Liver (tissue), 9 donors: ENCODE results near the gene CDC27. TPM values are rescaled to one million over a fixed set of nuclear protein-coding genes. Genes with fewer than 3 reads are reported as not detected.

Experiments
- DNase-seq: peaks from one replicate; pipeline ENCODE4 v3.0.0-alpha.2; 2017; ENCODE audit warnings: low spot score
- H3K27ac ChIP-seq, 2 donors: one replicate each; pipeline ENCODE4 v1.7.0; 2013; ENCODE audit warnings: inconsistent platforms in 2 of 2, low read length in 2 of 2, control low read depth in 1 of 2, low read depth in 1 of 2, mild to moderate bottlenecking in 1 of 2
- H3K27me3 ChIP-seq, 4 donors: one replicate each; pipeline versions ENCODE4 v1.6.1 to v1.7.0; 2013; ENCODE audit warnings: low read length in 3 of 4, inconsistent platforms in 1 of 4, mild to moderate bottlenecking in 1 of 4, moderate library complexity in 1 of 4; ENCODE audit not compliant: control insufficient read depth in 4 of 4, insufficient read depth in 4 of 4
- H3K36me3 ChIP-seq, 4 donors: one replicate each; pipeline versions ENCODE4 v1.6.1 to v1.7.0; 2013; ENCODE audit warnings: low read length in 3 of 4, mild to moderate bottlenecking in 3 of 4, low read depth in 1 of 4, moderate library complexity in 1 of 4; ENCODE audit not compliant: control insufficient read depth in 4 of 4, insufficient read depth in 3 of 4
- H3K4me1 ChIP-seq, 4 donors: one replicate each; pipeline versions ENCODE4 v1.6.1 to v1.7.0; 2013; ENCODE audit warnings: low read length in 3 of 4, mild to moderate bottlenecking in 3 of 4, moderate library complexity in 1 of 4; ENCODE audit not compliant: control insufficient read depth in 4 of 4, insufficient read depth in 4 of 4
- H3K4me3 ChIP-seq, 3 donors: one replicate each; pipeline versions ENCODE4 v1.6.1 to v1.7.0; 2013; ENCODE audit warnings: low read length in 3 of 3, control low read depth in 1 of 3, low read depth in 1 of 3, mild to moderate bottlenecking in 1 of 3
- H3K9ac ChIP-seq, 2 donors: one replicate each; pipeline ENCODE4 v1.7.0; 2013; ENCODE audit warnings: low read length in 2 of 2, mild to moderate bottlenecking in 2 of 2, moderate library complexity in 2 of 2, control low read depth in 1 of 2, low read depth in 1 of 2
- H3K9me3 ChIP-seq, 4 donors: one replicate each; pipeline versions ENCODE4 v1.6.1 to v1.7.0; 2013; ENCODE audit warnings: low read length in 3 of 4; ENCODE audit not compliant: control insufficient read depth in 4 of 4
- EGR1 ChIP-seq, 2 donors: IDR thresholded peaks; 2 replicates each; pipeline ENCODE4 v1.6.1; 2016 to 2018; ENCODE audit warnings: antibody characterized with exemption in 2 of 2, low read depth in 2 of 2
- FOXA2 ChIP-seq: IDR thresholded peaks from 2 replicates; pipeline ENCODE4 v1.6.1; 2016; ENCODE audit warnings: antibody characterized with exemption
- GABPA ChIP-seq, 2 donors: IDR thresholded peaks in 1 of 2; conservative IDR thresholded peaks in 1 of 2; 2 replicates each; pipeline ENCODE4 v1.6.1; 2016; ENCODE audit warnings: antibody characterized with exemption in 2 of 2, mild to moderate bottlenecking in 1 of 2, moderate library complexity in 1 of 2
- HNF4A ChIP-seq, 2 donors: conservative IDR thresholded peaks; 2 replicates each; pipeline ENCODE4 v1.6.1; 2016; ENCODE audit warnings: antibody characterized with exemption in 2 of 2, mild to moderate bottlenecking in 2 of 2
- JUND ChIP-seq, 2 donors: IDR thresholded peaks; 2 replicates each; pipeline ENCODE4 v1.6.1; 2016; ENCODE audit warnings: antibody characterized with exemption in 2 of 2
- NR2F2 ChIP-seq: IDR thresholded peaks from 2 replicates; pipeline ENCODE4 v1.6.1; 2016; ENCODE audit warnings: antibody characterized with exemption
- REST ChIP-seq: IDR thresholded peaks from 2 replicates; pipeline ENCODE4 v1.6.1; 2016; ENCODE audit warnings: antibody characterized with exemption, mild to moderate bottlenecking
- RXRA ChIP-seq, 2 donors: IDR thresholded peaks; 2 replicates each; pipeline ENCODE4 v1.6.1; 2017 to 2018; ENCODE audit warnings: antibody characterized with exemption in 2 of 2, mild to moderate bottlenecking in 1 of 2
- SP1 ChIP-seq: IDR thresholded peaks from 2 replicates; pipeline ENCODE4 v1.6.1; 2018; ENCODE audit warnings: antibody characterized with exemption, mild to moderate bottlenecking
- TAF1 ChIP-seq: conservative IDR thresholded peaks from 2 replicates; pipeline ENCODE4 v1.6.1; 2016; ENCODE audit warnings: antibody characterized with exemption, mild to moderate bottlenecking
- YY1 ChIP-seq: IDR thresholded peaks from 2 replicates; pipeline ENCODE4 v1.6.1; 2016; ENCODE audit warnings: antibody characterized with exemption, mild to moderate bottlenecking
- WGBS: extraction: QIAGEN DNeasy Blood & Tissue Kit; methylation state at CpG from one replicate; pipeline ENCODE4 v1.1.7; 2013; 5-methylcytosine and 5-hydroxymethylcytosine counted together
- polyA plus RNA-seq, 2 donors: library from polyadenylated mRNA; stranded (reverse) in 1 of 2; unstranded in 1 of 2; fragments of 200-250 nt in 1 of 2; fragments of >200 nt in 1 of 2; fragmentation: Nextera tagmentation in 1 of 2; extraction: Ambion mirVana in 1 of 2; gene quantifications; one replicate each; pipeline versions ENCODE4 v1.2.1 to v1.2.3, GENCODE V29; 2013 to 2015
- total RNA-seq, 2 donors: library from RNA; depleted of rRNA; stranded (reverse); fragments of >200 nt; gene quantifications; one replicate each; pipeline ENCODE4 v1.2.3, GENCODE V29; 2014
- TF ChIP-seq, protein P1 (sequence below): IDR thresholded peaks from 2 replicates; pipeline ENCODE4 v1.6.1; 2016; ENCODE audit warnings: antibody characterized with exemption
- TF ChIP-seq, protein P2 (sequence below): IDR thresholded peaks from 2 replicates; pipeline ENCODE4 v1.6.1; 2016; ENCODE audit warnings: antibody characterized with exemption
- TF ChIP-seq, protein P3 (sequence below): IDR thresholded peaks from 2 replicates; pipeline ENCODE4 v1.6.1; 2016; ENCODE audit warnings: antibody characterized with exemption
- donor health status: healthy.
- donor health status: healthy.
- donor health status: healthy.
- donor health status: healthy.
- donor health status: healthy.

CDC27 gene
- total and polyA plus RNA-seq, 4 donors, result 16.8 to 148 (median 27.1) TPM

DNA sequence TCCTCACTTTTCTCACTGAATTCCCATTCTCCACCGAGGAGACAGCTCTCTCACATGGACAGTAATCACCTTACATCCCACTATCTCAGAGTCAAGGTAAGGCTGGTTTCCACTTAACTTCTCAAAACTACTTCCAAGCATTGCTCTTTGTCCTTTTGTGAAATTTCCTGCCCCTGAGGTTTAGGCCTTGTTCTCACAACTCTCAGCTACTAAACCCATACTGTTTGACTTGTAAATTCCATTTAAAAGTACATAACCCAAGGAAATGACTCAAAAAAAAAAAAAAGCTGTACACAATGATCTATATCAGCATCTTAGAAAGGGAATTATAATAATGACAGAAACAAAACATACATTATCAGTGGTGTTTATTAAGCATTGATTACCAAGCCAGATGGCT, 8.8 kb downstream of the CDC27 start:
- no peak for TF ChIP-seq SP1
- no peak for TF ChIP-seq EGR1 (IDR thresholded peaks at IDR 0.05; ENCODE audit: low read depth in 2 of 2)
- TF ChIP-seq, protein P1, sequence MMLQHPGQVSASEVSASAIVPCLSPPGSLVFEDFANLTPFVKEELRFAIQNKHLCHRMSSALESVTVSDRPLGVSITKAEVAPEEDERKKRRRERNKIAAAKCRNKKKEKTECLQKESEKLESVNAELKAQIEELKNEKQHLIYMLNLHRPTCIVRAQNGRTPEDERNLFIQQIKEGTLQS, result no peak
- no peak for TF ChIP-seq NR2F2
- no peak for TF ChIP-seq RXRA (IDR thresholded peaks at IDR 0.05)
- TF ChIP-seq TAF1, result no peak
- no peak for TF ChIP-seq JUND (IDR thresholded peaks at IDR 0.05)
- TF ChIP-seq HNF4A (conservative IDR thresholded peaks at IDR 0.05), result no peak
- H3K36me3 ChIP-seq, result peaks cover 0 to 13% (median 7%) of the 10 kb centered on the region in 4 donors
- H3K27ac ChIP-seq, result no peak overlapping the region
- no peaks in the 10 kb centered on the region for H3K27me3 ChIP-seq
- 84% methylated on average over 1 of the region's 1 CpG for WGBS
- no peak for DNase-seq
- H3K4me3 ChIP-seq, result no peak overlapping the region
- no peak overlapping the region for H3K9ac ChIP-seq
- no peaks in the 10 kb centered on the region for H3K9me3 ChIP-seq
- H3K4me1 ChIP-seq, result peaks cover 0 to 4% (median 0%) of the 10 kb centered on the region in 4 donors

GRCh38 chr17:47179141-47179540, 10.0 kb downstream of the CDC27 start:
- Histone ChIP-seq H3K4me1 (peaks cover 0 to 3% (median 1%) of the 10 kb centered on the region in 4 donors), H3K36me3 (peaks cover 0 to 16% (median 9%) of the 10 kb centered on the region in 4 donors), H3K4me3 (no peak overlapping the region), H3K27ac (no peak overlapping the region), H3K9ac (no peak overlapping the region), H3K9me3 (no peaks in the 10 kb centered on the region), H3K27me3 (no peaks in the 10 kb centered on the region)
- WGBS, result 97% methylated on average over 3 of the region's 3 CpGs
- no peak for DNase-seq
- TF ChIP-seq, protein P2, sequence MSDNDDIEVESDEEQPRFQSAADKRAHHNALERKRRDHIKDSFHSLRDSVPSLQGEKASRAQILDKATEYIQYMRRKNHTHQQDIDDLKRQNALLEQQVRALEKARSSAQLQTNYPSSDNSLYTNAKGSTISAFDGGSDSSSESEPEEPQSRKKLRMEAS, result no peak
- TF ChIP-seq NR2F2 (no peak), REST (no peak), EGR1 (IDR thresholded peaks at IDR 0.05; ENCODE audit: low read depth in 2 of 2) (no peak), FOXA2 (no peak), HNF4A (conservative IDR thresholded peaks at IDR 0.05) (no peak), GABPA (IDR thresholded peaks at IDR 0.05 in 1 of 2, conservative IDR thresholded peaks at IDR 0.05 in 1 of 2) (no peak), SP1 (no peak), RXRA (IDR thresholded peaks at IDR 0.05) (no peak), YY1 (no peak), TAF1 (no peak)
- TF ChIP-seq, protein P3, sequence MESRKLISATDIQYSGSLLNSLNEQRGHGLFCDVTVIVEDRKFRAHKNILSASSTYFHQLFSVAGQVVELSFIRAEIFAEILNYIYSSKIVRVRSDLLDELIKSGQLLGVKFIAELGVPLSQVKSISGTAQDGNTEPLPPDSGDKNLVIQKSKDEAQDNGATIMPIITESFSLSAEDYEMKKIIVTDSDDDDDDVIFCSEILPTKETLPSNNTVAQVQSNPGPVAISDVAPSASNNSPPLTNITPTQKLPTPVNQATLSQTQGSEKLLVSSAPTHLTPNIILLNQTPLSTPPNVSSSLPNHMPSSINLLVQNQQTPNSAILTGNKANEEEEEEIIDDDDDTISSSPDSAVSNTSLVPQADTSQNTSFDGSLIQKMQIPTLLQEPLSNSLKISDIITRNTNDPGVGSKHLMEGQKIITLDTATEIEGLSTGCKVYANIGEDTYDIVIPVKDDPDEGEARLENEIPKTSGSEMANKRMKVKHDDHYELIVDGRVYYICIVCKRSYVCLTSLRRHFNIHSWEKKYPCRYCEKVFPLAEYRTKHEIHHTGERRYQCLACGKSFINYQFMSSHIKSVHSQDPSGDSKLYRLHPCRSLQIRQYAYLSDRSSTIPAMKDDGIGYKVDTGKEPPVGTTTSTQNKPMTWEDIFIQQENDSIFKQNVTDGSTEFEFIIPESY, result no peak
- TF ChIP-seq, protein P1, result no peak
